ENCODE results near the gene CASTOR1. TPM values are rescaled to one million over a fixed set of nuclear protein-coding genes. Genes with fewer than 3 reads are reported as not detected.
"Not testable (repeated sequence)": the region's sequence is repeated elsewhere in the genome, so short reads cannot be mapped to it uniquely, and the experiment has no call there.

The CASTOR1 gene
- 19.0 and 19.6 TPM in 2 replicates for total RNA-seq
- polyA plus RNA-seq: 22.2 and 29.0 TPM in 2 replicates

DNA sequence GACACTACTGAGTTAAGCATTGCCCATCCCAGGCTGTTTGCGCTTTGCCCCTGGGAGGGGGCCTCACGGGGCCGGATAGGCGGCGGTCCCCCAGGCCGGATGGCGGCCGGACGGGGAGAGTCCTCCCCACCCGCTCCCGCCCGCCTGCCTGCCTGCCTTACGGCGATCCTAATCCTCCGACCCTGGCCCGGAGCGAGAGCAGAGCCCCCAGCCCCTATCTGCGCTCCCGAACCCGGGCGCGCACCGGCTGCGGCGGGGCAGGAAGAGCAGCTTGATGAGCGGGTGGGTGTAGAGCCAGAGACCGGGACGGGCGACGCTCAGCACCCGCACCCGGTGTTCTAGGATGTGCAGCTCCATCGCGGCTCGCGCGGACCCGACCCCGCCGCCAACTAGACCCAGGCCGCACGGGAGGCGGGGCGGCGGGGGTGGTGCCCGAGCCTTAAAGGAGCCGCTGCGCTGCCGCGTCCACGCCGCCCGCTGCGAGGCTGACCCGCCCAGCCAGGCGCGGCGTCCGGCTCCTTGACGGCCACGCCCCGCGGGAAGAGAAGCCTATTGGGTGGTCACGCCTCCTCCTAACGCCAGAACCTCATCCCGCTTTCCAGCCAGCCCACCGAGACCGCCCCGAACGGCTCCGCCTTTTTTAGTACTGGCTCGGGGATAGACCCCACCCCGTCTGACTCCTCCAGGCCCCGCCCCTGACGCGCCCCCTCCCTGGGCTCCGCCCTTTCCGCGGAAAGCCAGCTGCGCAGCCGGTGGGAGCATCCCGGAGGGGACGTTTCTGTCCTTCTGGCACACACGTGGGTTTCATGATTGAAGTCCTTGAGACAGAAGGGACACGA is at the start of gene CASTOR1:
CASTOR1 (minus strand) TSS at position 365 of the 839 bp plus-strand sequence; CDS start at position 357, 8 bp downstream.
- no peaks in the 10 kb centered on the region for H3K27me3 ChIP-seq
- H3K9me3 ChIP-seq (ENCODE audit: low read depth): no peaks in the 10 kb centered on the region
- no peaks in the 10 kb centered on the region for H3K36me3 ChIP-seq
- TF ChIP-seq, protein P1, sequence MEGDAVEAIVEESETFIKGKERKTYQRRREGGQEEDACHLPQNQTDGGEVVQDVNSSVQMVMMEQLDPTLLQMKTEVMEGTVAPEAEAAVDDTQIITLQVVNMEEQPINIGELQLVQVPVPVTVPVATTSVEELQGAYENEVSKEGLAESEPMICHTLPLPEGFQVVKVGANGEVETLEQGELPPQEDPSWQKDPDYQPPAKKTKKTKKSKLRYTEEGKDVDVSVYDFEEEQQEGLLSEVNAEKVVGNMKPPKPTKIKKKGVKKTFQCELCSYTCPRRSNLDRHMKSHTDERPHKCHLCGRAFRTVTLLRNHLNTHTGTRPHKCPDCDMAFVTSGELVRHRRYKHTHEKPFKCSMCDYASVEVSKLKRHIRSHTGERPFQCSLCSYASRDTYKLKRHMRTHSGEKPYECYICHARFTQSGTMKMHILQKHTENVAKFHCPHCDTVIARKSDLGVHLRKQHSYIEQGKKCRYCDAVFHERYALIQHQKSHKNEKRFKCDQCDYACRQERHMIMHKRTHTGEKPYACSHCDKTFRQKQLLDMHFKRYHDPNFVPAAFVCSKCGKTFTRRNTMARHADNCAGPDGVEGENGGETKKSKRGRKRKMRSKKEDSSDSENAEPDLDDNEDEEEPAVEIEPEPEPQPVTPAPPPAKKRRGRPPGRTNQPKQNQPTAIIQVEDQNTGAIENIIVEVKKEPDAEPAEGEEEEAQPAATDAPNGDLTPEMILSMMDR (IDR thresholded peaks at IDR 0.05; ENCODE audit: low read depth, low read length): no peak
- no peak within 1 kb of the TSS for H3K27ac ChIP-seq
- DNase-seq (ENCODE audit: low read depth in 1 of 2, low spot score in 1 of 2): peak; percentile 99
- H3K4me3 ChIP-seq: peak within 1 kb of the TSS; percentile 60
- H3K4me1 ChIP-seq (ENCODE audit: low read depth): peaks cover 13% of the 10 kb centered on the region

DNA sequence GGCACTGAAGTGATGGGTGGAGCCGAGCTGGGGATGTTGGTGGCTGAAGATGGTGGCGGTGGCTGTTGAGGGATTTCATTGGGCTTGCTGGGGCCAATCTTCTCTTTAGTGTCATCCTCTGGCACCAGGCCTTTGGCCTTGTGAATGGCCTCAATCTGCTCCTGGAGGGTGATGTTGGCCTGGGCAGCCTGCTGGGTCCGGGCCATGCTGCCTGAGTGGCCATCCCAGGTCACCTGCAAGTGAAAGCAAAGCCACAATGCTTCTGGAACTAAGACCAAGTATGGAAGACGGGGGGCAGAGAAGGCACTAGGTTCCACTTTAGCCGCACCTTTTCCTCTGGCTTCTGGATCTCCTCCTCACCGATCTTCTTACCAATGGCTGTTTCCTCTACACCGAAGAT is 49.5 kb upstream of the CASTOR1 start:
- Histone ChIP-seq H3K36me3 (peaks cover 90% of the 10 kb centered on the region), H3K4me3 (no peak overlapping the region), H3K27ac (no peak overlapping the region), H3K9me3 (ENCODE audit: low read depth) (no peaks in the 10 kb centered on the region), H3K4me1 (ENCODE audit: low read depth) (no peaks in the 10 kb centered on the region), H3K27me3 (no peaks in the 10 kb centered on the region)
- TF ChIP-seq, protein P1 (IDR thresholded peaks at IDR 0.05; ENCODE audit: low read depth, low read length): no peak
- no peak for DNase-seq (ENCODE audit: low read depth in 1 of 2, low spot score in 1 of 2)

DNA sequence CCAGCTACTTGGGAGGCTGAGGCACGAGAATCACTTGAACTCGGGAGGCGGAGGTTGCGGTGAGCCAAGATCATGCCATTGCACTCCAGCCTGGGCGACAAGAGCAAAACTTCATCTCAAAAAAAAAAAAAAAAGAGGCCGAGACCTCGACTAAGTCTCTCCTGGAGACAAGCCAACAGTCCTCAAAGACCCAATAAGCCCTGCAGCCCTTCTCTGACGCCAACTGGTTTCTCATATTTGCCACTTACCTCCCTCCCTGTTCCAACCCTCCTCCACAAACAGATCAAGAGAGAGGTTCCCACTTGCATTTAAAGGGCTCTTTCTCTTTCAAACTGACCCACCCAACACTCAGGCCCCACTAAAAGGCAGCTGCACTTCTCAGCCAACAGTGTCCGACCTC is 49.0 kb upstream of the CASTOR1 start:
- not testable (repeated sequence) for H3K9me3 ChIP-seq (ENCODE audit: low read depth); H3K27me3 ChIP-seq; H3K4me1 ChIP-seq (ENCODE audit: low read depth); H3K4me3 ChIP-seq; DNase-seq (ENCODE audit: low read depth in 1 of 2, low spot score in 1 of 2); H3K27ac ChIP-seq
- peaks cover 90% of the 10 kb centered on the region for H3K36me3 ChIP-seq

DNA sequence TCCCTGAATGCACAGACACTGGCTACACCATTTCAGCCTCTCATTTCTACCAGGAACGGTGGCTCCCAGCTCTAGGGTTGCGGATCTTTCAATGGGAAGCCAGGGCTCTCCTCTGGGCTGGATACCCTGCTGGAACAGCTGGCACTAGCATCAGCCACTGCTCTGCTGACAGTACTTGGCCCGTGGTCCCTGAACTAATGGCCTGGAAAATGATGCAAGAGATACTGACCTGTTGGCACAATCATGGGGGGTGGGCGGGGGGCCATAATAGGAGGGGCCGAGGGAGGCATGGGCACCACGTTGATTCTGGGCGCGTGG is 48.1 kb upstream of the CASTOR1 start:
- Histone ChIP-seq H3K36me3 (peaks cover 87% of the 10 kb centered on the region), H3K9me3 (ENCODE audit: low read depth) (no peaks in the 10 kb centered on the region), H3K27ac (no peak overlapping the region), H3K4me3 (no peak overlapping the region), H3K27me3 (no peaks in the 10 kb centered on the region), H3K4me1 (ENCODE audit: low read depth) (no peaks in the 10 kb centered on the region)
- no peak for DNase-seq (ENCODE audit: low read depth in 1 of 2, low spot score in 1 of 2)
- TF ChIP-seq, protein P1 (IDR thresholded peaks at IDR 0.05; ENCODE audit: low read depth, low read length): no peak

DNA sequence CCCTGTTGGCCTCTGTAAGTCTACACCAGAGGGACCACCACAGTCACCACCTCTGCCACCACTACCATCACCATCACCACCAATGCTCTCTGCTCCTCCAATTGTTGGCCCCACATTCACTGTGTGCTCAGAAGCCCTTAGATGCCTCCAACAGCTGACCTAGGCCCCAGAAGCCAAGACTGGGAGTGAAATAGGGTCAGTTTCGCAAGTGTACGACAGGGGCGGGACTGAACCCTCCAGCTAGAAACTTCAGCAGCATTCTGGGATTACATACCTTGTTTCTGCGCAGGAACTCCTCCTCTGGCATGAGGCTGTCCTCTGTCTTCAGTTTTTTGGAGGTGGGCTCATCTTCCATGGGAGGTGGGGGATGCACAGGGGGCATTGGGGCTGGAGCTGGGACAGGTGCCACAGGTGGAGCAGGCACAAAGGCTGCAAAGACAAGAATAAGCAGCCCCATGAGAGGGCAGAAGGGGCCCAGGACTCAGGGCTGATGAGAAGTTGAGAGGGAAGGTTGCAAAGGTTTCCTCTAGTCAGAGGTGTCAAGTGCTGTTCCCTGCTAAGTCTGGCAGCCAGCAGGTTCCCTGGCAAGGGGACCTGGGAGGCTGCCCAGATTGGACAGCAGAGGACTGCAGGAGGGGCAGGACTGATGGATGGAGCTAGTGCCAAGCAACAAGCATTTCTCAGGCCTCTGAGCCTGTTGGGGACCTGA is 47.6 kb upstream of the CASTOR1 start:
- H3K27me3 ChIP-seq: no peaks in the 10 kb centered on the region
- H3K36me3 ChIP-seq: peaks cover 82% of the 10 kb centered on the region
- TF ChIP-seq, protein P1 (IDR thresholded peaks at IDR 0.05; ENCODE audit: low read depth, low read length): no peak
- no peak overlapping the region for H3K4me3 ChIP-seq
- no peak overlapping the region for H3K27ac ChIP-seq
- H3K9me3 ChIP-seq (ENCODE audit: low read depth): no peaks in the 10 kb centered on the region
- DNase-seq (ENCODE audit: low read depth in 1 of 2, low spot score in 1 of 2): no peak
- H3K4me1 ChIP-seq (ENCODE audit: low read depth): no peaks in the 10 kb centered on the region

DNA sequence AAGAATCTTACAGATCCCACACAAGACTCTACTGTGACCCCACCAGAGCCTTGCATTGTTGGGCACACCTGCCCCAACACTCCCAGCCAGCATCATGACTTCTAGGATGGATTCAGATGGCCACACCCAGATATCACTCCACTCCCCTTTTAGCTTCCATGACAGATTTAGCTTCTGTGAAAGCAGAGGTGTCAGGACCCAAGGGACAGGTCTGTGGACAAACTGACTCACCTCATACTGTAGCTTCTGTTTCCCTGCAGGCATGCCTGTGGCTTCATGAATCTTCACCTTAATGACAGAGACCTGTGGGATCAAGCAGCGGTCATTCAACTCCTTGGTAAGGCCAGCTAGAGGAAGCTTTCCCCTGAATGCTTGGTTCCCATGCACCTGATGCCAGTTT is 45.9 kb upstream of the CASTOR1 start:
- H3K36me3 ChIP-seq: peaks cover 66% of the 10 kb centered on the region
- DNase-seq (ENCODE audit: low read depth in 1 of 2, low spot score in 1 of 2): no peak
- no peak overlapping the region for H3K4me3 ChIP-seq
- H3K27ac ChIP-seq: no peak overlapping the region
- TF ChIP-seq, protein P1 (IDR thresholded peaks at IDR 0.05; ENCODE audit: low read depth, low read length): no peak
- no peaks in the 10 kb centered on the region for H3K9me3 ChIP-seq (ENCODE audit: low read depth)
- no peaks in the 10 kb centered on the region for H3K4me1 ChIP-seq (ENCODE audit: low read depth)
- H3K27me3 ChIP-seq: no peaks in the 10 kb centered on the region

All from cardiac muscle cell (in vitro differentiated cells and primary cell).